SK-N-SH treated with all-trans-retinoic acid at 6 μM for 48 hours (cell line): ENCODE measurements around the gene SLC12A8.
"Not testable (repeated sequence)": the region's sequence is repeated elsewhere in the genome, so short reads cannot be mapped to it uniquely, and the experiment has no call there.

Experiments
- ATAC-seq: fragments of 200-7000 bp; cut with Tn5 transposase; 3 replicates; pipeline ENCODE4 v1.9.1; 2020; ENCODE audit warnings: mild to moderate bottlenecking, moderate library complexity
- ARNTL ChIP-seq: fragments of 450-650 bp; formaldehyde crosslinking; IDR thresholded peaks from 2 replicates; pipeline ENCODE4 v1.5.0; 2020; ENCODE audit warnings: low read depth, mild to moderate bottlenecking, moderate library complexity, borderline replicate concordance
- BACH2 ChIP-seq: fragments of 250-450 bp; sonication (Bioruptor Pico); IDR thresholded peaks from 2 replicates; pipeline ENCODE4 v1.9.0; 2021; ENCODE audit warnings: mild to moderate bottlenecking, borderline replicate concordance
- CREB5 ChIP-seq: fragments of 250-450 bp; sonication (Bioruptor Pico); IDR thresholded peaks from 2 replicates; pipeline ENCODE4 v1.5.1; 2020; ENCODE audit warnings: low read depth, mild to moderate bottlenecking, moderate library complexity
- CSDC2 ChIP-seq: fragments of 250-450 bp; sonication (Bioruptor Pico); IDR thresholded peaks from 2 replicates; pipeline ENCODE4 v1.5.0; 2020; ENCODE audit warnings: mild to moderate bottlenecking, moderate library complexity
- CSRNP3 ChIP-seq: fragments of 250-450 bp; sonication (Bioruptor Pico); IDR thresholded peaks from 2 replicates; pipeline ENCODE4 v1.5.1; 2021; ENCODE audit warnings: mild to moderate bottlenecking, moderate library complexity
- ESRRG ChIP-seq: fragments of 250-450 bp; sonication (Bioruptor Pico); IDR thresholded peaks from 2 replicates; pipeline ENCODE4 v1.6.1; 2021; ENCODE audit warnings: mild to moderate bottlenecking
- ISL1 ChIP-seq: fragments of 250-450 bp; sonication (Bioruptor Pico); IDR thresholded peaks from 2 replicates; pipeline ENCODE4 v2.1.2; 2022; ENCODE audit warnings: mild to moderate bottlenecking, moderate library complexity
- PATZ1 ChIP-seq: fragments of 250-450 bp; sonication (Bioruptor Pico); IDR thresholded peaks from 2 replicates; pipeline ENCODE4 v1.8.0; 2020; ENCODE audit warnings: mild to moderate bottlenecking, moderate library complexity, borderline replicate concordance
- POU6F1 ChIP-seq: fragments of 250-450 bp; sonication (Bioruptor Pico); IDR thresholded peaks from 2 replicates; pipeline ENCODE4 v1.8.0; 2021; ENCODE audit warnings: low read depth, mild to moderate bottlenecking, moderate library complexity, borderline replicate concordance
- PPARA ChIP-seq: fragments of 250-450 bp; sonication (Bioruptor Pico); IDR thresholded peaks from 2 replicates; pipeline ENCODE4 v1.5.0; 2020; ENCODE audit warnings: mild to moderate bottlenecking, borderline replicate concordance
- RARB ChIP-seq: fragments of 250-450 bp; sonication (Bioruptor Pico); IDR thresholded peaks from 2 replicates; pipeline ENCODE4 v1.8.0; 2021; ENCODE audit warnings: mild to moderate bottlenecking, moderate library complexity
- TCF4 ChIP-seq: fragments of 250-450 bp; sonication (Bioruptor Pico); IDR thresholded peaks from 2 replicates; pipeline ENCODE4 v1.8.0; 2021; ENCODE audit warnings: mild to moderate bottlenecking, moderate library complexity, borderline replicate concordance
- TOX ChIP-seq: fragments of 250-450 bp; sonication (Bioruptor Pico); IDR thresholded peaks from 2 replicates; pipeline ENCODE4 v1.8.0; 2021; ENCODE audit warnings: mild to moderate bottlenecking, moderate library complexity, borderline replicate concordance
- ZC3H10 ChIP-seq: fragments of 250-450 bp; sonication (Bioruptor Pico); IDR thresholded peaks from 2 replicates; pipeline ENCODE4 v1.5.1; 2021; ENCODE audit warnings: mild to moderate bottlenecking, moderate library complexity
- ZNF565 ChIP-seq: fragments of 450-650 bp; formaldehyde crosslinking; conservative IDR thresholded peaks from 2 replicates; pipeline ENCODE4 v1.5.0; 2020; ENCODE audit warnings: low read depth, mild to moderate bottlenecking, moderate library complexity
- ZNF70 ChIP-seq: fragments of 450-650 bp; formaldehyde crosslinking; IDR thresholded peaks from 2 replicates; pipeline ENCODE4 v1.5.0; 2020; ENCODE audit warnings: mild to moderate bottlenecking, moderate library complexity
- ZNF8 ChIP-seq: fragments of 450-650 bp; formaldehyde crosslinking; IDR thresholded peaks from 2 replicates; pipeline ENCODE4 v1.5.0; 2020; ENCODE audit warnings: mild to moderate bottlenecking, moderate library complexity

Gene SLC12A8

GRCh38 chr3:125087768-125088391, 124.7 kb downstream of the SLC12A8 start (continued):
- TF ChIP-seq ISL1 (CRISPR knock-in tag) (no peak), ZNF8 (CRISPR knock-in tag) (no peak), TCF4 (CRISPR knock-in tag) (no peak), PATZ1 (no peak), TOX (no peak), ZNF70 (CRISPR knock-in tag) (no peak), ESRRG (CRISPR knock-in tag) (no peak)

GRCh38 chr3:125085166-125085565, 127.4 kb downstream of the SLC12A8 start:
- TF ChIP-seq ARNTL (CRISPR knock-in tag), result no peak
- no peak for TF ChIP-seq ISL1 (CRISPR knock-in tag)
- TF ChIP-seq PPARA (CRISPR knock-in tag), result no peak
- TF ChIP-seq ZC3H10, result no peak
- TF ChIP-seq RARB (CRISPR knock-in tag), result no peak
- ATAC-seq, result no peak

GRCh38 chr3:125083776-125084175, 128.8 kb downstream of the SLC12A8 start:
- ATAC-seq, result no peak
- TF ChIP-seq ARNTL (CRISPR knock-in tag) (no peak), CREB5 (CRISPR knock-in tag) (no peak), POU6F1 (CRISPR knock-in tag) (no peak), ZNF70 (CRISPR knock-in tag) (no peak), ZC3H10 (no peak)

GRCh38 chr3:125082339-125082738, 130.2 kb downstream of the SLC12A8 start:
- not testable (repeated sequence) for ATAC-seq

GRCh38 chr3:125080077-125080476, 132.5 kb downstream of the SLC12A8 start:
- no peak for ATAC-seq
- TF ChIP-seq ISL1 (CRISPR knock-in tag), result no peak
- no peak for TF ChIP-seq ARNTL (CRISPR knock-in tag)
- no peak for TF ChIP-seq BACH2 (CRISPR knock-in tag)
- TF ChIP-seq ESRRG (CRISPR knock-in tag), result no peak
- TF ChIP-seq RARB (CRISPR knock-in tag), result no peak
- TF ChIP-seq, all 23 proteins: peak for 0

GRCh38 chr3:125079675-125080045, 132.9 kb downstream of the SLC12A8 start:
- TF ChIP-seq CSRNP3 (CRISPR knock-in tag), result no peak
- peak; percentile 58 for ATAC-seq

GRCh38 chr3:125078951-125079674, 133.4 kb downstream of the SLC12A8 start:
- ATAC-seq, result no peak
- TF ChIP-seq CREB5 (CRISPR knock-in tag), result no peak
- no peak for TF ChIP-seq ESRRG (CRISPR knock-in tag)
- no peak for TF ChIP-seq ZNF565 (CRISPR knock-in tag)
- no peak for TF ChIP-seq PATZ1
- no peak for TF ChIP-seq CSRNP3 (CRISPR knock-in tag)
- TF ChIP-seq CSDC2 (CRISPR knock-in tag), result no peak
